Measurements from ENCODE around the gene TAX1BP3. TPM values are rescaled to one million over a fixed set of nuclear protein-coding genes. Genes with fewer than 3 reads are reported as not detected.

TAX1BP3 gene
- total and polyA plus RNA-seq, 9 of the 15 experiments (the other 6 are each of a cell fraction or from before 2014, with no cell fraction given) = 0.99 to 14.5 (median 6.2) TPM

- TF ChIP-seq ELF1 (tag; IDR thresholded peaks at IDR 0.05) (no peak), RREB1 (CRISPR knock-in tag; IDR thresholded peaks at IDR 0.05) (no peak), PRMT5 (CRISPR knock-in tag; IDR thresholded peaks at IDR 0.05) (no peak), E2F6 (IDR thresholded peaks at IDR 0.05; ENCODE audit: borderline replicate concordance in 1 of 2, extremely low read depth in 1 of 2, insufficient read depth in 1 of 2, insufficient read length in 1 of 2, low read depth in 1 of 2, low read length in 1 of 2, poor library complexity in 1 of 2, severe bottlenecking in 1 of 2) (peak; percentile 23 to 80), ZNF511 (CRISPR knock-in tag; IDR thresholded peaks at IDR 0.05) (no peak), ZNF384 (IDR thresholded peaks at IDR 0.05; ENCODE audit: low read depth, low read length) (no peak), FOXO4 (CRISPR knock-in tag; IDR thresholded peaks at IDR 0.05) (no peak), CREB3 (tag; conservative IDR thresholded peaks at IDR 0.05; ENCODE audit: low read depth) (no peak), ZNF518B (CRISPR knock-in tag; IDR thresholded peaks at IDR 0.05) (no peak)
These were observed 32.0 kb downstream of the TAX1BP3 start, which contains the start of the genes CTNS and SHPK (continued) for GRCh38 chr17:3636154-3636907.

Data from K562 (cell line).